Fibroblast of mammary gland (primary cell): ENCODE measurements around the gene TRPV6.

Experiments used
- DNase-seq: peaks from one replicate; pipeline ENCODE4 v3.0.0-alpha.2; 2010; ENCODE audit warnings: low read depth
- H3K4me3 ChIP-seq: 2 replicates; pipeline ENCODE4 v1.5.1; 2011; ENCODE audit warnings: low read depth, mild to moderate bottlenecking, low read length, moderate library complexity; ENCODE audit not compliant: control insufficient read depth
- TF ChIP-seq, protein P1 (sequence below): conservative IDR thresholded peaks from 2 replicates; pipeline ENCODE4 v1.5.1; 2011; ENCODE audit warnings: low read depth, low read length, inconsistent platforms; ENCODE audit not compliant: control insufficient read depth, insufficient read depth

The TRPV6 gene

DNA sequence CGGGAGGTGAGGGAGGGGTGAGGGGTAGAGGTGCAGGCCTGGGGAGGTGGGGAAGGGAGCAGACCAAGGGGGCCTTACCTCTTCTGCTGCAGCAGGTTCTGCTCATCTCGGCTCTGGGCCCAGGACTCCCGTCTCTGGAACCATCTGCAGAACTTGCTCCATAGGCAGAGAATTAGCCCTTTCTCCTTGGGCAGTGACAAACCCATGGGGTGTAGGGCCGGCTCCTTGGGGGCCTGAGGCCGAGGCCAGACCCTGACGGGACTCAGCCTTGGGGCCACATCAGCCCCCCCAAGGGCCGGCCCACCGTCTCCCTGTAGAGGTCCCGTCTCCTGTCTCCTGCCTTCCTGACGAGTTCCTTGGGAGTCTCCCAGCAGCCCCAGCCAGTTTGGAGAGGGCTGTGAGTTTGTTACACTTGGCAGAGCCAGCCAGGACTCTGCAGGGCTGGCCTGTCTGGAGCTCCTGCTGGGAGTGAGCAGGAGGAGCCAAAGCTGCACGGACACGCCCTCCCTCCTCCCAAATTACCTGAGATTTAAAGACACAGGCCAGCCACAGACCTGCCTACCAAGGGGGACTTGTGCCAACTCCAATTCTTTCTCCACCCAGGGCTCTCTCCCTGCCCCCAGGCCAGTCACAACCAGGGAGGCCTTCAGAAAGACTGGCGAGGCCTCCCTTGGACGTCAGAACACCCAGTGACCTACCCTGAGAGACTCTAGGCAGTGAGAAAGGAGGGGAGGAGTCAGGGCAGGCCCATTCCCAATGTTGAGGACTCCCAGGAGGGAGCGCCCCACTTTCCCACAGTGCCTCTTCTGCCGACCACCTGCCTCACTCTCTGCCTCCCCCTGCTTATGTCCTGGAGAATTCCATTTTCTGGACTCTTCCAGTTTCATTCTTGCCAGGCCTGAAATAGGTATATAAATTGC lies at the start of gene TRPV6:
TSS of gene TRPV6 (minus strand) at position 435 of the 920 bp plus-strand sequence.
- TF ChIP-seq, protein P1, sequence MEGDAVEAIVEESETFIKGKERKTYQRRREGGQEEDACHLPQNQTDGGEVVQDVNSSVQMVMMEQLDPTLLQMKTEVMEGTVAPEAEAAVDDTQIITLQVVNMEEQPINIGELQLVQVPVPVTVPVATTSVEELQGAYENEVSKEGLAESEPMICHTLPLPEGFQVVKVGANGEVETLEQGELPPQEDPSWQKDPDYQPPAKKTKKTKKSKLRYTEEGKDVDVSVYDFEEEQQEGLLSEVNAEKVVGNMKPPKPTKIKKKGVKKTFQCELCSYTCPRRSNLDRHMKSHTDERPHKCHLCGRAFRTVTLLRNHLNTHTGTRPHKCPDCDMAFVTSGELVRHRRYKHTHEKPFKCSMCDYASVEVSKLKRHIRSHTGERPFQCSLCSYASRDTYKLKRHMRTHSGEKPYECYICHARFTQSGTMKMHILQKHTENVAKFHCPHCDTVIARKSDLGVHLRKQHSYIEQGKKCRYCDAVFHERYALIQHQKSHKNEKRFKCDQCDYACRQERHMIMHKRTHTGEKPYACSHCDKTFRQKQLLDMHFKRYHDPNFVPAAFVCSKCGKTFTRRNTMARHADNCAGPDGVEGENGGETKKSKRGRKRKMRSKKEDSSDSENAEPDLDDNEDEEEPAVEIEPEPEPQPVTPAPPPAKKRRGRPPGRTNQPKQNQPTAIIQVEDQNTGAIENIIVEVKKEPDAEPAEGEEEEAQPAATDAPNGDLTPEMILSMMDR: no peak
- no peak for DNase-seq
- no peak within 1 kb of the TSS for H3K4me3 ChIP-seq

DNA sequence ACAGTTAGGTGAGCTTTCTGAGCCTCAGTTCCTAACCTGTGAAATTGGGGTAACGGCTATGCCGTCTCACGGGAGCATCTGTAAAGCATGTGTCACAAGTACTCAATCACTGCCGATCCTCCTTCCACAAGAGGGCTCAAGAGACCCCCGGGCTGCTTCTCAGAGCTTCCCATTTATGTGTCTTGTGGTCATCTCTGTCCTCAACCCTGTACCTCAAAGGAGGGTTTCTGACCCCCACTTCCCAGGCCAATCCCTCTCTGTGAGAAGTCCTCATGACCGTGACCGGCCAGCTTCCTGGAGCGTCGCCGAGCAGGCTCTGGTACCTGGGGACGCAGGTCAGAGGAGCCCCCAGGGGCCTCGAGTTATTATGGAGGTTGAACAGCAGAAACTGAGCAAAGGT lies 48.5 kb upstream of the TRPV6 start:
- no peak for DNase-seq
- TF ChIP-seq, protein P1: no peak
- H3K4me3 ChIP-seq: no peak overlapping the region

DNA sequence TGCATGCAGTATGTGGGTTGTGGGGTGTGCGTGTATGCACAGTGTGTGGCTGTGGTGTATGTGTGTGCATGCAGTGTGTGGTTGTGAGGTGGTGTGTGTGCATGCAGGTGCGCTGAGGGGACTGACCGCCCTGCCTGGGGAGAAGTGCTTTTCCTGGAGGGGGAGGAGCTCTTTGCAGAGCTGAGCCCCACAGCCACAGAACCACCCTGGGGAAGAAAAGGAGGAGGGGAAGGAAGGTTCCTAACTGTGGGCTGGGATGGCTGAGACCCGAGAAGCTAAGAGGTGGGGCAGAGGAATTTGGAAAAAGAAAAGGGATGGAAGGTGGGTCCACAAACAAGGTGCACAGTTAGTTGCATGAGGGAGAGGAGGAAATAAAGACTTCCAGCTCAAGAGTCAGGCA lies 48.1 kb upstream of the TRPV6 start, which contains the start of gene TRPV5:
TSS of gene TRPV5 (minus strand) at position 123 of the 400 bp plus-strand sequence. CDS start 287 bp downstream, outside the sequence.
- no peak for DNase-seq
- TF ChIP-seq, protein P1: no peak
- H3K4me3 ChIP-seq: no peak within 1 kb of the TSS

DNA sequence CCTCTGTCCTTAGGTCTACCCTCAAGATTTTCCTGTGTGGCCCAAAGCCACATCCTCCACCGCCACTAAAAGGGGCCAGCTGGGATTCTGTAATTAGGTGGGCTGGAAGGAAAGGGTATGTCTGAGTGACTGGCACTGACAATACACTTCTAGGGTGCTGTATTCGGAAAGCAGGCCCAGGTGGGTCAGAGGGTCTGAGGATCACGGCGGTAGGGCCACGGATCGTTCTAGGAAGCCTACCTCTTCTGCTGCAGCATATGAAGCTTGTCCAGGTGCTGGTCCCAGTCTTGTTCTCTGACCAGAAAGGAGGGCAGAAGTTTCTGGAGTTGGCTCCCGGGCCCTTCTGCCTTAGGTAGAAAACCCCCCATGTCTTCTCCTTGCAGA lies 47.5 kb upstream of the TRPV6 start:
- TF ChIP-seq, protein P1: no peak
- H3K4me3 ChIP-seq: no peak overlapping the region
- DNase-seq: no peak

GRCh38 chr7:142932386-142933091 lies 47.0 kb upstream of the TRPV6 start:
- TF ChIP-seq, protein P1: no peak
- no peak overlapping the region for H3K4me3 ChIP-seq
- no peak for DNase-seq

GRCh38 chr7:142930126-142930730 lies 44.7 kb upstream of the TRPV6 start:
- H3K4me3 ChIP-seq: no peak overlapping the region
- TF ChIP-seq, protein P1: no peak
- DNase-seq: no peak
